ENCODE results near the gene CDH22.
A peak's percentile ranks its signal among the peaks of the same experiment; 100 is the strongest.

CDH22 gene

GRCh38 chr20:46265539-46265938 is 42.8 kb downstream of the CDH22 start:
- DNase-seq: no peak

- no peak for DNase-seq
These were observed 43.7 kb downstream of the CDH22 start for GRCh38 chr20:46264391-46265266.

GRCh38 chr20:46261456-46262253 is 46.6 kb downstream of the CDH22 start:
- no peak for DNase-seq

- DNase-seq: no peak
These were observed 47.3 kb downstream of the CDH22 start for GRCh38 chr20:46260936-46261454.

GRCh38 chr20:46260480-46260879 is 47.8 kb downstream of the CDH22 start:
- no peak for DNase-seq

GRCh38 chr20:46259260-46259859 is 48.9 kb downstream of the CDH22 start:
- DNase-seq: no peak

- DNase-seq: no peak
These were observed 50.4 kb downstream of the CDH22 start for GRCh38 chr20:46257887-46258286.

- DNase-seq: no peak
These were observed 52.0 kb downstream of the CDH22 start for GRCh38 chr20:46256293-46256692.

- no peak for DNase-seq
These were observed 52.7 kb downstream of the CDH22 start for GRCh38 chr20:46255440-46256104.

- peak in 1 of 2 experiments; percentile 10 for DNase-seq
These were observed 54.9 kb downstream of the CDH22 start for GRCh38 chr20:46253391-46253790.

- no peak for DNase-seq
These were observed 55.8 kb downstream of the CDH22 start for GRCh38 chr20:46252352-46253091.

- no peak for DNase-seq
These were observed 57.1 kb downstream of the CDH22 start for GRCh38 chr20:46251211-46251673.

- DNase-seq: no peak
These were observed 57.5 kb downstream of the CDH22 start for GRCh38 chr20:46250772-46251171.

GRCh38 chr20:46249671-46250070 is 58.6 kb downstream of the CDH22 start:
- DNase-seq: no peak

GRCh38 chr20:46246559-46246958 is 61.7 kb downstream of the CDH22 start:
- no peak for DNase-seq

GRCh38 chr20:46243707-46244628 is 64.3 kb downstream of the CDH22 start:
- DNase-seq: no peak

- DNase-seq: no peak
These were observed 65.9 kb downstream of the CDH22 start for GRCh38 chr20:46242390-46242789.

- DNase-seq: no peak
These were observed 67.4 kb downstream of the CDH22 start for GRCh38 chr20:46240881-46241280.

- DNase-seq: no peak
These were observed 68.2 kb downstream of the CDH22 start for GRCh38 chr20:46240065-46240464.

GRCh38 chr20:46237736-46238135 is 70.6 kb downstream of the CDH22 start:
- DNase-seq: no peak

- DNase-seq: no peak
These were observed 71.1 kb downstream of the CDH22 start for GRCh38 chr20:46237227-46237626.
